Chondrocyte (in vitro differentiated cells): ENCODE data around the gene OGFR. TPM values are rescaled to one million over a fixed set of nuclear protein-coding genes. Genes with fewer than 3 reads are reported as not detected.

Source experiments
- DNase-seq: peaks from one replicate; pipeline ENCODE4 v3.0.0; 2021; ENCODE audit warnings: mixed read lengths, low spot score
- H3K27ac Mint-ChIP-seq: one replicate; pipeline ENCODE4 v1.8.0; 2021; ENCODE audit warnings: mild to moderate bottlenecking, moderate library complexity, mixed read lengths; ENCODE audit not compliant: unreplicated experiment
- H3K27me3 Mint-ChIP-seq: 2 replicates; pipeline ENCODE4 v1.8.0; 2021; ENCODE audit warnings: low read depth, mixed read lengths
- H3K36me3 Mint-ChIP-seq: 2 replicates; pipeline ENCODE4 v1.8.0; 2021; ENCODE audit warnings: low read depth, mixed read lengths
- H3K4me1 Mint-ChIP-seq: 2 replicates; pipeline ENCODE4 v1.8.0; 2021; ENCODE audit warnings: low read depth, mild to moderate bottlenecking, mixed read lengths
- H3K4me3 Mint-ChIP-seq: one replicate; pipeline ENCODE4 v1.8.0; 2021; ENCODE audit warnings: mild to moderate bottlenecking, moderate library complexity, mixed read lengths; ENCODE audit not compliant: unreplicated experiment
- H3K9me3 Mint-ChIP-seq: 2 replicates; pipeline ENCODE4 v1.8.0; 2021; ENCODE audit warnings: low read depth, mixed read lengths
- CTCF ChIP-seq: fragments of 200-600 bp; sonication (generic); IDR thresholded peaks from 2 replicates; pipeline ENCODE4 v1.5.0; 2021; ENCODE audit warnings: antibody characterized with exemption, mild to moderate bottlenecking, moderate library complexity
- total RNA-seq: library from RNA; stranded (reverse); gene quantifications from 3 replicates; pipeline ENCODE4 v1.2.1, GENCODE V29; 2021

The OGFR gene
- total RNA-seq, 1 donor from 2014 or later = 31.8 TPM

DNA sequence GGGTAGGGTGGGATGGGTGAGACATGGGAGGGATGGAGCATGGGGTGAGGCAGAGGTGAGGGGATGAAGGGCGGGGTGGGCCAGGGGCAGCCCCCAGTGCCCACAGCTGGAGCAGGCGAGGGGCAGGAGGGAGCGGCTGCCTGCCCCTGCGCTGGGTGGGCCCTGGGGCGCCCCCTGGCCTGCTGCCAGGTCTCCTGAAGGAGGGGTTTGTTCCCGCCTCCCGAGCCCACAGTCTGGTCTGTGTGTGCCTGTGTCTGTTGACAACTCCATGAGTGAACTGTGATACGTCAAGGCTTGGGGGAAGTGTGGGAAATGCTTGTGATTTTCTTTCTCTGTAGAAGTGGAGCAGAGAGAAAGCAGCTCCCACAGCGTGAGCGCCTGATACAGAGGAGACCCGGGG, 19.2 kb upstream of the OGFR start:
- no peaks in the 10 kb centered on the region for H3K4me1 Mint-ChIP-seq
- no peak overlapping the region for H3K27ac Mint-ChIP-seq
- peaks cover 4% of the 10 kb centered on the region for H3K27me3 Mint-ChIP-seq
- no peaks in the 10 kb centered on the region for H3K9me3 Mint-ChIP-seq
- no peak overlapping the region for H3K4me3 Mint-ChIP-seq
- TF ChIP-seq CTCF = no peak
- no peaks in the 10 kb centered on the region for H3K36me3 Mint-ChIP-seq
- DNase-seq = no peak

GRCh38 chr20:62786157-62786556, 18.5 kb upstream of the OGFR start:
- no peak overlapping the region for H3K27ac Mint-ChIP-seq
- H3K4me3 Mint-ChIP-seq = no peak overlapping the region
- no peaks in the 10 kb centered on the region for H3K36me3 Mint-ChIP-seq
- no peak for DNase-seq
- no peak for TF ChIP-seq CTCF
- H3K4me1 Mint-ChIP-seq = peaks cover 1% of the 10 kb centered on the region
- H3K9me3 Mint-ChIP-seq = no peaks in the 10 kb centered on the region
- H3K27me3 Mint-ChIP-seq = peaks cover 2% of the 10 kb centered on the region

GRCh38 chr20:62787321-62787720, 17.3 kb upstream of the OGFR start:
- no peaks in the 10 kb centered on the region for H3K36me3 Mint-ChIP-seq
- TF ChIP-seq CTCF = no peak
- H3K4me3 Mint-ChIP-seq = no peak overlapping the region
- H3K27me3 Mint-ChIP-seq = peaks cover 2% of the 10 kb centered on the region
- H3K4me1 Mint-ChIP-seq = peaks cover 13% of the 10 kb centered on the region
- H3K9me3 Mint-ChIP-seq = no peaks in the 10 kb centered on the region
- DNase-seq = no peak
- no peak overlapping the region for H3K27ac Mint-ChIP-seq

DNA sequence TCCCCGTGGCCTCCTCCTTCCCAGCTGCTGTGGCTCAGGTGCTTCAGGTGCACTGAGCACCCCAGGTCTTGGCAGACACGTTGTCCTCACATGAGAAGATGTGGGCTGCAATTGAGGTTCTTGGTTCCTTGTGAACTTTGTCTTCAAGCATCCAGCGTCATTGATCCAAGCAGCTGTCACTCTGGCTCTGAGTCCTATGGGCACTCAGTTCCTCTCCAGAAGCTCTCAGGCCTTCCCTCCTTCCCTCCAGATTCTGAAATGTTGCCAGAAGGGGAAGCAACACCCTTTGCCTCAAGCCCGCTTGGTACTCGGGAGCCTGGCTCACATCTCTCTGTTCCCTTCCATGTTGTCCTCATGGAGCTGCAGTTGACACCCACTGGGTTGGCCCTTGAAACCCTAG, 16.8 kb upstream of the OGFR start:
- no peaks in the 10 kb centered on the region for H3K9me3 Mint-ChIP-seq

DNA sequence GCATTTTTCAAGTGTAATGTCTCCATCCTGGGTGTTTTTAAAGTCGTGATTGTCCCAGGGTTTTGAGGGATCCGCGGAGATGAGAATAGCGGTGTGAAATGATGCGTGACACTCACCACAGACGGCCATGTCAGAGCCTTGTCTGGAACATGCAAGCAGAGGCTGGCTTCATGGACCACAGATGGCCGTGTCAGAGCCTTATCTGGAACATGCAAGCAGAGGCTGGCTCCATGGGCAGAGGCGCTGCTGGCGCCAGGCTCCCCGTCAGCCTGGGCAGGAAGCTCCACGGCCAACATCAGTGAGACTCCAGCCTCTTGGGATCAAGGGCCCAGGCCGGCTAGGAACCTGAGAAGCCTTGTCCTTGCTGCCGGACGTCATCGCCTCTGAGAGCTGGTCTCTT, 16.0 kb upstream of the OGFR start:
- Mint-ChIP-seq H3K27ac (no peak overlapping the region), H3K4me1 (peaks cover 19% of the 10 kb centered on the region), H3K36me3 (no peaks in the 10 kb centered on the region), H3K9me3 (no peaks in the 10 kb centered on the region), H3K27me3 (peaks cover 2% of the 10 kb centered on the region), H3K4me3 (no peak overlapping the region)
- no peak for DNase-seq
- TF ChIP-seq CTCF = no peak

More for the DNA sequence above, 16.8 kb upstream of the OGFR start:
- Mint-ChIP-seq H3K4me3 (no peak overlapping the region), H3K36me3 (no peaks in the 10 kb centered on the region), H3K27me3 (peaks cover 2% of the 10 kb centered on the region), H3K4me1 (peaks cover 18% of the 10 kb centered on the region), H3K27ac (no peak overlapping the region)
- no peak for TF ChIP-seq CTCF
- no peak for DNase-seq
